ENCODE data around the gene IGFALS. TPM values are rescaled to one million over a fixed set of nuclear protein-coding genes. Genes with fewer than 3 reads are reported as not detected.

IGFALS gene
- total and polyA plus RNA-seq, 2 of the 4 experiments (the other 2 are of a cell fraction), result not detected

DNA sequence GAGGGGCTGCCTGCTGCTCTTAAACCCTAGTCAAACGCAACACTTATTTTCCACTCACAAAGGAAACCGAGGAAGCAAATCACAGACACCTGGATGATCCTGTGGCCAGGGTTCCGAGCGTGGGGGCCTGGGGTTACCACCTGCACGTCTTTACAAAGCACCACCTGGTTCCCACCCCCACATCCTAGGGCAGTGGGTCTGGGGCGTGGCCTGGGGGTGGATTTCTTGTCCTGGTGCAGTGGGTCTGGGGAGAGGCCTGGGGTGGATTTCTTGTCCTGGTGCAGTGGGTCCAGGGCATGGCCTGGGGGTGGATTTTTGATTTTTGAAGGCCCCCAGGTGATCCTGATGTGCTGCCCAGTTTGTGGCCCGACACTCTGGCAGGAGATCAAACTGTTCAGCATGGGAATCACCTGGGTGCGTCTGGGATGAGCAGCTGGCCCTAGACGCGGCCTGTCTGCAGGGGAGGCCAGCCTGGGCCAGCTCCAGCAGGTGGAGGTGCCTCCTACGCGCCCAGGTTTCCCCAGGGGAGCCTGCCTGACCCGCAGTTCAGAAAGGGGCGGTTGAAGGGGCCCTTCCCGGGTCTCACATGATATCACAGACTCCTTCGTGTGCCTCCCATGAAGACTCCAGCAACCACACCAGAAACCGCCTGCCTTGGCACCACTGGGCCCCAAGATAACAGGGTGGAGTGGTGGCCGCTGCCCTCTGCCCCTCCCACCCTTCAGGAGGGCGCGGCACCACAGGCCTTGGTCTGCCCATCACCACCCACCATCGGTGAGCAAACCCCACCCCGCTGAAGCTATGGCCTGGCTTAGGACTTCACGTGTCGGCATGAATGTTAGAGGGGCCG is 26.8 kb upstream of the IGFALS start:
- no peak overlapping the region for H4K8ac ChIP-seq (ENCODE audit: low read depth in 2 of 2, low read length in 2 of 2)
- no peak for TF ChIP-seq RAD21 (IDR thresholded peaks at IDR 0.05; ENCODE audit: low read length)
- no peak for TF ChIP-seq MXI1 (IDR thresholded peaks at IDR 0.05; ENCODE audit: borderline replicate concordance, low read depth, low read length)
- no peak for TF ChIP-seq POLR2A (IDR thresholded peaks at IDR 0.05; ENCODE audit: low read depth, low read length)
- no peak for TF ChIP-seq MAZ (IDR thresholded peaks at IDR 0.05; ENCODE audit: borderline replicate concordance, low read depth, low read length)
- no peak for TF ChIP-seq NFE2L2 (IDR thresholded peaks at IDR 0.05; ENCODE audit: low read depth, low read length)
- TF ChIP-seq, protein P1, sequence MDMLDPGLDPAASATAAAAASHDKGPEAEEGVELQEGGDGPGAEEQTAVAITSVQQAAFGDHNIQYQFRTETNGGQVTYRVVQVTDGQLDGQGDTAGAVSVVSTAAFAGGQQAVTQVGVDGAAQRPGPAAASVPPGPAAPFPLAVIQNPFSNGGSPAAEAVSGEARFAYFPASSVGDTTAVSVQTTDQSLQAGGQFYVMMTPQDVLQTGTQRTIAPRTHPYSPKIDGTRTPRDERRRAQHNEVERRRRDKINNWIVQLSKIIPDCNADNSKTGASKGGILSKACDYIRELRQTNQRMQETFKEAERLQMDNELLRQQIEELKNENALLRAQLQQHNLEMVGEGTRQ (IDR thresholded peaks at IDR 0.05; ENCODE audit: low read depth, low read length), result no peak
- TF ChIP-seq RFX5 (IDR thresholded peaks at IDR 0.05; ENCODE audit: low read depth, low read length), result no peak
- no peak for TF ChIP-seq BHLHE40 (IDR thresholded peaks at IDR 0.05; ENCODE audit: low read depth, low read length)
- no peak for TF ChIP-seq CEBPB (IDR thresholded peaks at IDR 0.05; ENCODE audit: low read depth, low read length)
- no peak for TF ChIP-seq SMC3 (IDR thresholded peaks at IDR 0.05; ENCODE audit: low read depth, low read length)
- TF ChIP-seq, protein P2, sequence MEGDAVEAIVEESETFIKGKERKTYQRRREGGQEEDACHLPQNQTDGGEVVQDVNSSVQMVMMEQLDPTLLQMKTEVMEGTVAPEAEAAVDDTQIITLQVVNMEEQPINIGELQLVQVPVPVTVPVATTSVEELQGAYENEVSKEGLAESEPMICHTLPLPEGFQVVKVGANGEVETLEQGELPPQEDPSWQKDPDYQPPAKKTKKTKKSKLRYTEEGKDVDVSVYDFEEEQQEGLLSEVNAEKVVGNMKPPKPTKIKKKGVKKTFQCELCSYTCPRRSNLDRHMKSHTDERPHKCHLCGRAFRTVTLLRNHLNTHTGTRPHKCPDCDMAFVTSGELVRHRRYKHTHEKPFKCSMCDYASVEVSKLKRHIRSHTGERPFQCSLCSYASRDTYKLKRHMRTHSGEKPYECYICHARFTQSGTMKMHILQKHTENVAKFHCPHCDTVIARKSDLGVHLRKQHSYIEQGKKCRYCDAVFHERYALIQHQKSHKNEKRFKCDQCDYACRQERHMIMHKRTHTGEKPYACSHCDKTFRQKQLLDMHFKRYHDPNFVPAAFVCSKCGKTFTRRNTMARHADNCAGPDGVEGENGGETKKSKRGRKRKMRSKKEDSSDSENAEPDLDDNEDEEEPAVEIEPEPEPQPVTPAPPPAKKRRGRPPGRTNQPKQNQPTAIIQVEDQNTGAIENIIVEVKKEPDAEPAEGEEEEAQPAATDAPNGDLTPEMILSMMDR (conservative IDR thresholded peaks at IDR 0.05; ENCODE audit: low read depth, low read length), result no peak
- TF ChIP-seq, protein P3, sequence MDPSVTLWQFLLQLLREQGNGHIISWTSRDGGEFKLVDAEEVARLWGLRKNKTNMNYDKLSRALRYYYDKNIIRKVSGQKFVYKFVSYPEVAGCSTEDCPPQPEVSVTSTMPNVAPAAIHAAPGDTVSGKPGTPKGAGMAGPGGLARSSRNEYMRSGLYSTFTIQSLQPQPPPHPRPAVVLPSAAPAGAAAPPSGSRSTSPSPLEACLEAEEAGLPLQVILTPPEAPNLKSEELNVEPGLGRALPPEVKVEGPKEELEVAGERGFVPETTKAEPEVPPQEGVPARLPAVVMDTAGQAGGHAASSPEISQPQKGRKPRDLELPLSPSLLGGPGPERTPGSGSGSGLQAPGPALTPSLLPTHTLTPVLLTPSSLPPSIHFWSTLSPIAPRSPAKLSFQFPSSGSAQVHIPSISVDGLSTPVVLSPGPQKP (IDR thresholded peaks at IDR 0.05; ENCODE audit: borderline replicate concordance, low read depth, low read length), result no peak
- H2AK5ac ChIP-seq (ENCODE audit: low read depth, low read length), result no peak overlapping the region
- H3K14ac ChIP-seq (replicated peaks; ENCODE audit: low read depth, low read length), result no peak overlapping the region
- POLR2A ChIA-PET (ENCODE audit: unreplicated experiment), result no interaction called here
- ATAC-seq (ENCODE audit: low read depth) (no peak), DNase-seq (no peak)
- H3K4ac ChIP-seq (ENCODE audit: low read depth, low read length), result no peak overlapping the region
- intact Hi-C loops (cut with micrococcal nuclease) (no loop called here), in situ Hi-C loops (cut with MboI; ENCODE audit: low sequenced_read_pairs) (no loop called here), dilution Hi-C loops (cut with HindIII; ENCODE audit: low sequenced_read_pairs, unreplicated experiment) (no loop called here)
- H2AFZ ChIP-seq (replicated peaks; ENCODE audit: low read length, poor library complexity), result no peak overlapping the region
- no peak overlapping the region for H3K9ac ChIP-seq (ENCODE audit: low read depth, low read length)
- H3K27ac ChIP-seq (ENCODE audit: insufficient read depth, low read length), result no peak overlapping the region
- CTCF ChIA-PET, result no interaction called here
- H3K56ac ChIP-seq (ENCODE audit: extremely low read depth, insufficient read depth, low read length), result no peak overlapping the region
- H2BK15ac ChIP-seq (ENCODE audit: low read depth, low read length), result no peak overlapping the region
- no peak overlapping the region for H2AK9ac ChIP-seq (replicated peaks; ENCODE audit: low read depth, low read length, poor library complexity)
- H3K79me1 ChIP-seq (ENCODE audit: low read depth in 1 of 2, low read length in 2 of 2), result peaks cover 2 to 22% of the 10 kb centered on the region in 2 experiments; a peak in 3 of 4 replicates
- no peak overlapping the region for H3K4me2 ChIP-seq (ENCODE audit: low read depth, low read length)
- no peak overlapping the region for H2BK5ac ChIP-seq (ENCODE audit: low read depth, low read length, poor library complexity, severe bottlenecking)
- no peak overlapping the region for H3K23ac ChIP-seq (ENCODE audit: low read depth, low read length)
- no peak overlapping the region for H2BK120ac ChIP-seq (ENCODE audit: low read depth, low read length)
- H3K9me3 ChIP-seq (ENCODE audit: control insufficient read depth, insufficient read depth, low read length), result no peaks in the 10 kb centered on the region
- H3K27me3 ChIP-seq (ENCODE audit: control insufficient read depth, insufficient read depth, low read length), result no peaks in the 10 kb centered on the region
- H2BK20ac ChIP-seq (ENCODE audit: low read depth, low read length), result no peak overlapping the region
- peaks cover 18% of the 10 kb centered on the region for H3K36me3 ChIP-seq (ENCODE audit: control insufficient read depth, insufficient read depth, low read length)
- H4K5ac ChIP-seq (ENCODE audit: low read depth, low read length), result no peak overlapping the region
- H3K4me3 ChIP-seq (ENCODE audit: insufficient read depth, low read depth, low read length), result no peak overlapping the region
- H3K4me1 ChIP-seq (ENCODE audit: control insufficient read depth, insufficient read depth, low read length), result no peaks in the 10 kb centered on the region
- H3K18ac ChIP-seq (ENCODE audit: low read depth, low read length), result no peak overlapping the region
- BruUV-seq (replicated peaks), result no TSS peak
- H4K91ac ChIP-seq (ENCODE audit: insufficient read depth, low read depth, low read length), result no peak overlapping the region
- WGBS, 2 experiments (ENCODE audit: extremely low coverage in 2 of 2, insufficient read length in 1 of 2), result 88% methylated on average over 5 of the region's 25 CpGs; no CpG with 5 or more reads in 1 of the 2 experiments
- H3K9me1 ChIP-seq (ENCODE audit: insufficient read depth, low read length), result peaks cover 2% of the 10 kb centered on the region
- H4K20me1 ChIP-seq (ENCODE audit: insufficient read depth, low read length), result 0 out of 2 replicates have a peak, but pooled peaks cover 3% of the 10 kb centered on the region
